Prostate gland (tissue), 2 donors: Measurements from ENCODE around the gene CHCHD10. TPM values are rescaled to one million over a fixed set of nuclear protein-coding genes. Genes with fewer than 3 reads are reported as not detected.

Source experiments
- DNase-seq: peaks from one replicate; pipeline ENCODE4 v3.0.0-alpha.2; 2019; ENCODE audit warnings: low spot score
- H3K27ac ChIP-seq, 2 donors: fragments of 200-600 bp; sonication (generic); 2 replicates each; pipeline ENCODE4 v1.5.1; 2017 to 2019
- H3K27me3 ChIP-seq: fragments of 200-600 bp; sonication (generic); replicated peaks from 2 replicates; pipeline ENCODE4 v1.5.1; 2019; ENCODE audit not compliant: insufficient read depth
- H3K36me3 ChIP-seq, 2 donors: fragments of 200-600 bp; sonication (generic); 1 replicate in 1 of 2; 2 replicates in 1 of 2; pipeline versions ENCODE4 v1.5.1 to v1.8.1; 2017 to 2019
- H3K4me1 ChIP-seq: fragments of 200-600 bp; sonication (generic); replicated peaks from 2 replicates; pipeline ENCODE4 v1.5.1; 2019
- H3K4me3 ChIP-seq, 2 donors: fragments of 200-600 bp; sonication (generic); 2 replicates each; pipeline ENCODE4 v1.5.1; 2017 to 2019
- H3K9me3 ChIP-seq: fragments of 200-600 bp; sonication (generic); 2 replicates; pipeline ENCODE4 v1.5.1; 2017
- CTCF ChIP-seq, 4 experiments: fragments of 200-600 bp in 2 of 4; fragments of 450-650 bp in 2 of 4; sonication (generic) in 2 of 4; IDR thresholded peaks; 1 replicate in 3 of 4; 2 replicates in 1 of 4; pipeline ENCODE4 v1.5.1; 2016 to 2019; ENCODE audit warnings: antibody characterized with exemption in 4 of 4, mild to moderate bottlenecking in 2 of 4, moderate library complexity in 2 of 4
- POLR2A ChIP-seq: fragments of 450-650 bp; IDR thresholded peaks from one replicate; pipeline ENCODE4 v1.6.1; 2016; ENCODE audit warnings: antibody characterized with exemption, mild to moderate bottlenecking
- POLR2AphosphoS5 ChIP-seq: sonication (generic); formaldehyde crosslinking; IDR thresholded peaks from one replicate; pipeline ENCODE4 v1.6.1; 2017; ENCODE audit warnings: antibody characterized with exemption
- WGBS: methylation state at CpG from one replicate; pipeline ENCODE4 v1.1.5; 2018; 5-methylcytosine and 5-hydroxymethylcytosine counted together
- intact Hi-C: fragments of 100-400 bp; cut with DNase I; formaldehyde crosslinking; loops from one replicate; pipeline ENCODE4 v1.14.2; 2022
- total RNA-seq, 2 donors: library from RNA; depleted of rRNA; stranded (reverse); fragments of >200 nt; gene quantifications; one replicate each; pipeline ENCODE4 v1.1.0, GENCODE V29; 2016

CHCHD10 gene
- total RNA-seq, 2 donors from 2014 or later = 17.3 to 59.3 TPM

- H3K27me3 ChIP-seq = no peaks in the 10 kb centered on the region
- H3K4me1 ChIP-seq = peaks cover 6% of the 10 kb centered on the region
- no peaks in the 10 kb centered on the region for H3K36me3 ChIP-seq
- H3K4me3 ChIP-seq = peak overlapping the region; percentile 95 to 97
- TF ChIP-seq CTCF (IDR thresholded peaks at IDR 0.05) = no peak
- no peak for TF ChIP-seq POLR2A
- no peak for TF ChIP-seq POLR2AphosphoS5
- no peak for DNase-seq
- intact Hi-C loops = loop anchor here (5.0 kb wide), 1 partner anchor 59 kb away; no protein-coding TSS in a partner anchor
- no peaks in the 10 kb centered on the region for H3K9me3 ChIP-seq
- H3K27ac ChIP-seq = peak overlapping the region; percentile 100
- 46% methylated on average over 3 of the region's 3 CpGs for WGBS
Measured at GRCh38 chr22:23787910-23788309, 20.1 kb upstream of the CHCHD10 start.

- peak overlapping the region; percentile 95 to 97 for H3K4me3 ChIP-seq
- no peaks in the 10 kb centered on the region for H3K9me3 ChIP-seq
- no peaks in the 10 kb centered on the region for H3K27me3 ChIP-seq
- no peak for TF ChIP-seq CTCF (IDR thresholded peaks at IDR 0.05)
- TF ChIP-seq POLR2AphosphoS5 = no peak
- TF ChIP-seq POLR2A = no peak
- no peaks in the 10 kb centered on the region for H3K36me3 ChIP-seq
- peaks cover 6% of the 10 kb centered on the region for H3K4me1 ChIP-seq
- H3K27ac ChIP-seq = peak overlapping the region; percentile 100
- DNase-seq = no peak
- 0% methylated on average over 5 of the region's 5 CpGs for WGBS
- intact Hi-C loops = loop anchor here (5.0 kb wide), 1 partner anchor 60 kb away; no protein-coding TSS in a partner anchor
Measured at GRCh38 chr22:23787600-23787896, 19.8 kb upstream of the CHCHD10 start.

GRCh38 chr22:23786752-23787599 lies 19.2 kb upstream of the CHCHD10 start, which contains the start of gene SMARCB1:
SMARCB1 (plus strand) TSS chr22:23786966; CDS start chr22:23787170, 204 bp downstream.
- DNase-seq = peak; percentile 85
- peak; percentile 68 for TF ChIP-seq POLR2A
- peak in 2 of 4 experiments; percentile 11 to 16 for TF ChIP-seq CTCF (IDR thresholded peaks at IDR 0.05)
- TF ChIP-seq POLR2AphosphoS5 = peak; percentile 60
- Histone ChIP-seq H3K27ac (peak within 1 kb of the TSS; percentile 100), H3K27me3 (no peaks in the 10 kb centered on the region), H3K4me1 (peaks cover 2% of the 10 kb centered on the region), H3K9me3 (no peaks in the 10 kb centered on the region), H3K4me3 (peak within 1 kb of the TSS; percentile 95 to 97), H3K36me3 (no peaks in the 10 kb centered on the region)
- WGBS = under 1% methylated on average over 81 of the region's 97 CpGs
- intact Hi-C loops = loop anchor here (5.0 kb wide), 1 partner anchor 60 kb away; no protein-coding TSS in a partner anchor

GRCh38 chr22:23786261-23786710 lies 18.5 kb upstream of the CHCHD10 start:
- H3K9me3 ChIP-seq = no peaks in the 10 kb centered on the region
- 20% methylated on average over 9 of the region's 9 CpGs for WGBS
- H3K27ac ChIP-seq = peak overlapping the region; percentile 100
- peak; percentile 25 for DNase-seq
- intact Hi-C loops = loop anchor here (5.0 kb wide), 1 partner anchor 61 kb away; no protein-coding TSS in a partner anchor
- TF ChIP-seq CTCF (IDR thresholded peaks at IDR 0.05) (no peak), POLR2AphosphoS5 (no peak), POLR2A (no peak)
- H3K27me3 ChIP-seq = no peaks in the 10 kb centered on the region
- H3K4me3 ChIP-seq = peak overlapping the region; percentile 95 to 97
- no peaks in the 10 kb centered on the region for H3K4me1 ChIP-seq
- H3K36me3 ChIP-seq = no peaks in the 10 kb centered on the region
